ENCODE results near the gene MCRIP1.

GRCh38 chr17:81832608-81833159 is 407 bp downstream of the MCRIP1 start:
- TF ChIP-seq PITX1 (CRISPR knock-in tag; IDR thresholded peaks at IDR 0.05) (0 out of 2 replicates have a peak, but pooled peaks have one; percentile 53), CREB1 (IDR thresholded peaks at IDR 0.05) (no peak), CREB1 (CRISPR knock-in tag; IDR thresholded peaks at IDR 0.05) (no peak), JUNB (CRISPR knock-in tag; IDR thresholded peaks at IDR 0.05; ENCODE audit: borderline replicate concordance) (no peak), FOXA3 (CRISPR knock-in tag; IDR thresholded peaks at IDR 0.05) (no peak), RNF219 (CRISPR knock-in tag; IDR thresholded peaks at IDR 0.05) (no peak), REST (IDR thresholded peaks at IDR 0.05; ENCODE audit: borderline replicate concordance in 1 of 2, low read depth in 1 of 2, low read length in 2 of 2) (no peak), GATAD2A (CRISPR knock-in tag; IDR thresholded peaks at IDR 0.05) (no peak), POLR2AphosphoS5 (IDR thresholded peaks at IDR 0.05; ENCODE audit: low read depth, low read length) (no peak), SMARCC2 (IDR thresholded peaks at IDR 0.05) (no peak)
